ENCODE results near the gene RNF133.
"Not testable (repeated sequence)": the region's sequence is repeated elsewhere in the genome, so short reads cannot be mapped to it uniquely, and the experiment has no call there.

RNF133 gene

DNA sequence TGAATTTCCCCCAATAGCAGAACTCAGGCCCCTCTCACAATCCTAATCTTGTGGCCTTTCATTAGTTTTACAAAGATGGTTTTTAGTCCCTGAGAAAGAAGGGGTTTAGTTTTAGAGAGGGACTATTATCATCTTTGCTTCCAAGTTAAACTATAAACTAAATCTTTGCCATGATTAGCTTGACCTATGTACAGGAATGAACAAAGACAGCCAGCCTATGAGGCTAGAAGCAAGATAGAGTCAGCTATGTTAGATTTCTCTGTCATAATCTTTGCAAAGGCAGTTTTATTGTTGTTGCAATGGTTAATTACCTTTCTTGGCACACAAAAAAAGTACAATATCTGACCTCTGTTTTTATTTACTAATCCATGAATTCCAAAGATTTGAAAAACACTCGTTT is 19.1 kb downstream of the RNF133 start:
- peaks cover 16% of the 10 kb centered on the region; the same call in 1 of the 2 replicates for H3K4me1 ChIP-seq (ENCODE audit: insufficient read depth, low read length)
- no peaks in the 10 kb centered on the region for H3K9me3 ChIP-seq (ENCODE audit: control insufficient read depth, insufficient read depth, low read length)
- H3K9ac ChIP-seq (ENCODE audit: low read depth, low read length) = no peak overlapping the region
- no peaks in the 10 kb centered on the region for H3K36me3 ChIP-seq (ENCODE audit: insufficient read depth, low read length)

DNA sequence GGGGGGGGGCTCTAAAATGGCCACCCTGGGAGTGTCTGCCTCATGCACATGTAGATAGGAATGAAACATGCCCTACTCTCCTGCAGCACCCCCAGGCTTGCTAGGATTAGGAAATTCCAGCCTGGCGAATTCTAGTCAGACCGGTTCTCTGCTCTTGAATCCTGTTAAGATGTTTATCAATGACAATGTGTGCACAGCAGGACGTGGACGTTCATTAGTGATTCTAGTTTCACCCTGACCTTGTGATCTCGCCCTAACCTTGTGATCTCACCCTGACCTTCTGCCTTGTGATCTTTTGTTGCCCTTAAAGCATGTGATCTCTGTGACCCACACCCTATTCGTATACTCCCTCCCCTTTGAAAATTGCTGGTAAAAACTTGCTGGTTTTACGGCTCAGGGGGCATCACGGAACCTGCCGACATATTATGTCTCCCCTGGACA is 19.6 kb downstream of the RNF133 start:
- H3K9ac ChIP-seq (ENCODE audit: low read depth, low read length); H3K36me3 ChIP-seq (ENCODE audit: insufficient read depth, low read length); H3K9me3 ChIP-seq (ENCODE audit: control insufficient read depth, insufficient read depth, low read length): not testable (repeated sequence)

DNA sequence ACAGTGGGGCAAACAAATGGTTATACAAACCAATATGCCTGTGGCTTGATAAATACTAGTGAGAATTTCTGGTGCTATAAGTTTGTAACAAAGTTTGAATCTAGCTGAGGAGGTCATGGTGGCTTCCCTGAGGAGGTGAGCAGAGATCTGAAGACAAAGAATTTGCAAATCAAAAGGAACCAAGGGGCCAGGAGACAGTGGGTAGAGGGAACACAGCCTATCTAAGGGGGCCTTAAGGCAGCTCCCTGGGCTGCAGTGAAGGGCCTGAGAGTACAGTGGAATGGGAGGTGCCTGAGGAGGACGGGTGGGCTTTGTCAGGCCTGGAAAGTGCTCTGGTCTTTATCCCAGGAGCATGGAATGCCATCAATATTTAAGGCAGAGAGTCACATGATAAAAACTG is 21.8 kb downstream of the RNF133 start:
- Histone ChIP-seq H3K36me3 (ENCODE audit: insufficient read depth, low read length) (no peaks in the 10 kb centered on the region), H3K4me1 (ENCODE audit: insufficient read depth, low read length) (peaks cover 16% of the 10 kb centered on the region; the same call in 1 of the 2 replicates), H3K9me3 (ENCODE audit: control insufficient read depth, insufficient read depth, low read length) (no peaks in the 10 kb centered on the region), H3K9ac (ENCODE audit: low read depth, low read length) (no peak overlapping the region)

More for the DNA sequence above, 19.6 kb downstream of the RNF133 start:
- peaks cover 16% of the 10 kb centered on the region; the same call in 1 of the 2 replicates for H3K4me1 ChIP-seq (ENCODE audit: insufficient read depth, low read length)

DNA sequence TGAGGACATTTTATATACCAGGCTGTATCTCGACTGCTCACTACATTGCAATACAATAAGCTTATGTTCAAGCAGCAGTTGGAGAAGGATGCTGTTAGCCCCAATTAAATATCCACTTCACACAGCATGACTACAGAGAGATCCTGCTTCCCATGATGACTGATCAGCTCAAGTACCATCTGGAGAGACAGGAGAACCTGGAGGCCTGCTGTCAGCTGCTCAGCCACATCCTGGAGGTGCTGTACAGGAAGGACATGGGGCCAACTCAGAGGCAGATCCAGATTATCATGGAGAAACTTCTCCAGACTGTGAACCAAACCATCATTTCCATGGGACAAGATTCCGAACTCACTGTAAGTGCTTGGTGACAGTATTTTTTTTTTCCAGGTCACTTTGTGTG is 22.5 kb downstream of the RNF133 start:
- no peaks in the 10 kb centered on the region for H3K9me3 ChIP-seq (ENCODE audit: control insufficient read depth, insufficient read depth, low read length)
- H3K9ac ChIP-seq (ENCODE audit: low read depth, low read length) = no peak overlapping the region
- no peaks in the 10 kb centered on the region for H3K36me3 ChIP-seq (ENCODE audit: insufficient read depth, low read length)
- H3K4me1 ChIP-seq (ENCODE audit: insufficient read depth, low read length) = peaks cover 19% of the 10 kb centered on the region; the same call in 1 of the 2 replicates

DNA sequence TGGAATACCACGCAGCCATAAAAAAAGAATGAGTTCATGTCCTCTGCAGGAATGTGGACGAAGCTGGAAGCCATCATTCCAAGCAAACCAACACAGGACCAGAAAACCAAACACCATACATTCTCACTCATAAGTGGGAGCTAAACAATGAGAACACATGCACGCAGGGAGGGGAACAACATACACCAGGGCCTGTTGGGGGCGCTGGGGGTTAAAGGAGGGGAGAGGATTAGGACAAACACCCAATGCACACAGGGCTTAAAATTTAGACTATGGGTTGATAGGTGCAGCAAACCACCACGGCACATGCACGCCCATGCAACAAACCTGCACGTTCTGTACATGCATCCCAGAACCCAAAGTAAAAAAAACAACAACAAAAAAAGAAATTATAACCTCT is 23.3 kb downstream of the RNF133 start:
- Histone ChIP-seq H3K4me1 (ENCODE audit: insufficient read depth, low read length) (peaks cover 24% of the 10 kb centered on the region; the same call in 1 of the 2 replicates), H3K9me3 (ENCODE audit: control insufficient read depth, insufficient read depth, low read length) (no peaks in the 10 kb centered on the region), H3K36me3 (ENCODE audit: insufficient read depth, low read length) (no peaks in the 10 kb centered on the region), H3K9ac (ENCODE audit: low read depth, low read length) (no peak overlapping the region)

DNA sequence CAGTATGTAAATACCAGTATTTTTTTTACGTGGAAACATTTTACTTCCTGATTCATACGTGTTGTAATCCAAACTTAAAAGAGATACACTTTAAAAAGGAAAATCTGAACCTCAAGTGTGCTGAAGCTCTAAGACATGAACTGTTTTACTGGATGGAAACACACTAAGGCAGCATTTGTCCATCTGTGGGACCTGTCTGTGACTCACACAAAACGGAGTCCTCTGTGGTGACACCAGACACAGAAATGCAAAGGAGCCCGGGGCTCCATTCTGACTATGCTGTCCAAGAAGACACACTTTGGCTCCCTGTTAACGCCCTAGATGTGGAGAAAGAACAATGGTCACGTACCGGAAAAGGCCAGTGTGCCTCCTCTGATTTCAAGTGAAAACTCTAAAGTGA is 23.9 kb downstream of the RNF133 start:
- no peaks in the 10 kb centered on the region for H3K36me3 ChIP-seq (ENCODE audit: insufficient read depth, low read length)

DNA sequence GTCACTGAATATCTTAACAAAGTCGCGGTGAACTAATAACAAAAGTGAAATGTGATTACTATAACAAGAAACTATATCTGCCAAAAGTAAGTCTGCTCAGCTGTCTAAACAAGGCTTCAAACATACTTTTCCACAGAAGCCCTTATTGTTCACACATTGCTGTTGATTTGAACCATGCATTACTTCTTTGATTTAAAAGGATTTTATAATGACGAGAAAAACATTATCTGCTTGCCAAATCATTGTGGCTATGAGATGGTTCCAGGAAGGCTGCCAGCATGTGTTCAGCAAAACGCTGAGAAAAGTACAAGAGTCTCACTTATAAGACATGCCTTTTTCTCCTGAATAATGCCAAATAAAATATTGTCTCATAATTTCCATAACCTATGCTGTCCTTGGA is 24.4 kb downstream of the RNF133 start:
- Histone ChIP-seq H3K9ac (ENCODE audit: low read depth, low read length) (no peak overlapping the region), H3K36me3 (ENCODE audit: insufficient read depth, low read length) (no peaks in the 10 kb centered on the region), H3K4me1 (ENCODE audit: insufficient read depth, low read length) (peaks cover 17% of the 10 kb centered on the region; the same call in 1 of the 2 replicates), H3K9me3 (ENCODE audit: control insufficient read depth, insufficient read depth, low read length) (no peaks in the 10 kb centered on the region)

More for the DNA sequence above, 23.9 kb downstream of the RNF133 start:
- Histone ChIP-seq H3K4me1 (ENCODE audit: insufficient read depth, low read length) (peaks cover 22% of the 10 kb centered on the region; the same call in 1 of the 2 replicates), H3K9me3 (ENCODE audit: control insufficient read depth, insufficient read depth, low read length) (no peaks in the 10 kb centered on the region), H3K9ac (ENCODE audit: low read depth, low read length) (no peak overlapping the region)

DNA sequence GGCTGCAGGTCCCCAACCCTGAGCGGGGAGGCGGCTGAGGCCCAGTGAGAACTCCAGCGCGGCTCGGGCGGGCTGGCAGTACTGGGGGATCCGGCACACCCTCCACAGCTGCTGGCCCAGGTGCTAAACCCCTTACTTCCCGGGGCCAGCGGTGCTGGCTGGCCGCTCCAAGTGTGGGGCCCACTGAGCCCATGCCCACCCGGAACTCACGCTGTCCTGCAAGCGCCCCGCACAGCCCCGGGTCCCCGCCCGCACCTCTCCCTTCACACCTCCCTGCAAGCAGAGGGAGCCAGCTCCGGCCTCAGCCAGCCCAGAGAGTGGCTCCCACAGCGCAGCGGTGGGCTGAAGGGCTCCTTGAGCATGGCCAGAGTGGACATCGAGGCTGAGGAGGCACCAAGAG is 25.0 kb downstream of the RNF133 start:
- no peaks in the 10 kb centered on the region for H3K9me3 ChIP-seq (ENCODE audit: control insufficient read depth, insufficient read depth, low read length)
- H3K9ac ChIP-seq (ENCODE audit: low read depth, low read length) = no peak overlapping the region
- peaks cover 17% of the 10 kb centered on the region; the same call in 1 of the 2 replicates for H3K4me1 ChIP-seq (ENCODE audit: insufficient read depth, low read length)
- H3K36me3 ChIP-seq (ENCODE audit: insufficient read depth, low read length) = no peaks in the 10 kb centered on the region

DNA sequence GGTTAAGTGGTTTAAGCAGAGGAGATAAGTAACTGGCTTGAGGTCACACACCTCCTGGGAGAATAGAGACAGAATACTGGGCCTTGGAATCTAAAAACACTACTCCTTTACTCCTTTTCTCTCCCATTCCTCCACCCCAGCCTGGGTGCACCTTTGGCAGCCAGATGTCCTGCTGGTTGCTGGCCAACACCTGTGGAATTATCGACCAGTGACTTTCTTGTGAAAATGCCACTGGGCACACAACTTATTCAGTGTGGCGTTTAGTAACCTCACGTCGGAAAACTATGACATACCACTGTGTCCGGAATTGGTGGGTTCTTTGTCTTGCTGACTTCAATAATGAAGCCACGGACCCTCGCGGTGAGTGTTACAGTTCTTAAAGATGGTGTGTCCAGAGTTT is 26.4 kb downstream of the RNF133 start:
- H3K9ac ChIP-seq (ENCODE audit: low read depth, low read length) = no peak overlapping the region
- no peaks in the 10 kb centered on the region for H3K9me3 ChIP-seq (ENCODE audit: control insufficient read depth, insufficient read depth, low read length)
- H3K36me3 ChIP-seq (ENCODE audit: insufficient read depth, low read length) = no peaks in the 10 kb centered on the region
- H3K4me1 ChIP-seq (ENCODE audit: insufficient read depth, low read length) = peaks cover 15% of the 10 kb centered on the region; the same call in 1 of the 2 replicates

DNA sequence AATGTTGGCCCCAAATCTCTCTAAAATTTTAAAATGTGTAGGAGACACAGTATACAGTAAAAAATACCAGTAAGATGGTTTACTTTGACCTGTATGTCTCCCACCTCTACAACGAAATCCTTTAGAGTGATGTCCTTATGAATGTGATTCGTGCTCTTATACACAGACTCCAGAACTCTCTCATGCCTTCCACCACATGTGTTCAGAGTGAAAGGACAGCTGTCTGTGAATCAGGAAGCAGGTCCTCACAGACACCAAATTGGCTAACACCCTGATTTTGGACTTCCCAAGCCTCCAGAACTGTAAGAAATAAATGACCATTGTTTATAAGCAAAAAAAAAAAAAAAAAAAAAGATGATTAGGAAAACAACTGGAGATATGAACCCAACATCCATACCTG is 35.2 kb downstream of the RNF133 start:
- Histone ChIP-seq H3K36me3 (ENCODE audit: insufficient read depth, low read length) (no peaks in the 10 kb centered on the region), H3K9ac (ENCODE audit: low read depth, low read length) (no peak overlapping the region), H3K9me3 (ENCODE audit: control insufficient read depth, insufficient read depth, low read length) (no peaks in the 10 kb centered on the region), H3K4me1 (ENCODE audit: insufficient read depth, low read length) (no peaks in the 10 kb centered on the region)

DNA sequence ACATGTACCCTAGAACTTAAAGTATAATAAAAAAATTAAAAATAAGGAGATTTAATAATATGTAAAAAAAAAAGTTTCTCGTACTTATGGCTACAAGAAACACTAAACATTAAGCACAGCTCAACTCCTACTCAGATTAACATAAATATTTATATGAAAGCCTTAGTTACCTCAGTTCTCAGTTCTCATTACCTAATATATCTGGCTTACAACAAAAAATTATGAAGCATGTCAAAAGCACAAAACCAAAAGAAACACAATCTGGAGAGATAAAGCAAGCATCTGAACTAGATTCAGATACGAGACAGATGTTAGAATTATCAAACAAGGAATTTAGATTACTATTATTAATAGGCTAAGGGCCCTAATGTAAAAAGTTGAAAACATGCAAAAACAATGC is 40.1 kb downstream of the RNF133 start:
- Histone ChIP-seq H3K9ac (ENCODE audit: low read depth, low read length) (no peak overlapping the region), H3K9me3 (ENCODE audit: control insufficient read depth, insufficient read depth, low read length) (no peaks in the 10 kb centered on the region), H3K4me1 (ENCODE audit: insufficient read depth, low read length) (no peaks in the 10 kb centered on the region), H3K36me3 (ENCODE audit: insufficient read depth, low read length) (no peaks in the 10 kb centered on the region)

DNA sequence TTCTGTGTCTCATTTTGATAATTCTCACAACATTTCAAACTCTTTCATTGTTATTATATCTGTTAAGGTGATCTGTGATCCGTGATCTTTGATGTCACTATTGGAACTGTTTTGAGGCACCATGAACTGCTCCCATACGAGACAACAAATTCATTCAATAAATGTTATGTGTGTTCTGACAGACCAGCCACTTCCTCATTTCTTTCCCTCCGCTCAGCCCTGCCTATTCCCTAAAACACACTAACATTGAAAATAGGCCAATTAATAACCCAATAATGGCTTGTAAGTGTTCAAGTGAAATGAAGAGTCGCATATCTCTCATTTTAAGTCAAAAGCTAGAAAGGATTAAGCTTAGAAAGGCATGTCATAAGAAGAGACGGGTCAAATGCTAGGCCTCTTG is 45.2 kb downstream of the RNF133 start:
- H3K9me3 ChIP-seq (ENCODE audit: control insufficient read depth, insufficient read depth, low read length) = no peaks in the 10 kb centered on the region
- no peaks in the 10 kb centered on the region for H3K36me3 ChIP-seq (ENCODE audit: insufficient read depth, low read length)
- no peak overlapping the region for H3K9ac ChIP-seq (ENCODE audit: low read depth, low read length)
- no peaks in the 10 kb centered on the region for H3K4me1 ChIP-seq (ENCODE audit: insufficient read depth, low read length)

DNA sequence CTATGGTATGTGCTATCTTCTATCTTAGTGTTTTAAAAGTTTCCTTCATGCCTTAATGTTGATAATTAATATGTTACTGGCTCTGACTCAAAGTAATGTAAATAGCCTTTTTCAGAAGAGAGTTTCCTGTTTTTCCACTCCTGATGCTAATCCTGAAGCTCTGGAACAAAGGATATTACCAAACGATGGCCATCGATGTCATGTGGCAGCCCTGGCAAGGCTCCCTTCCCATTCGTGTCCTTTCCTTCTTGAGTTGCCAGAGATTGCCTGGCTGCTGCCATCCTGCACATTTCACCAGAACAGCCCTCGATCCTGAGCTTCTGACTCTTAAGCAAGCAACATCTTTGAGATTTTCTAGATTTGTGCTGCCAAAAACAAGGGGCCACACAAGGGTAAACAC is 46.0 kb downstream of the RNF133 start:
- no peaks in the 10 kb centered on the region for H3K36me3 ChIP-seq (ENCODE audit: insufficient read depth, low read length)
- H3K9me3 ChIP-seq (ENCODE audit: control insufficient read depth, insufficient read depth, low read length) = no peaks in the 10 kb centered on the region
- H3K4me1 ChIP-seq (ENCODE audit: insufficient read depth, low read length) = no peaks in the 10 kb centered on the region
- no peak overlapping the region for H3K9ac ChIP-seq (ENCODE audit: low read depth, low read length)

DNA sequence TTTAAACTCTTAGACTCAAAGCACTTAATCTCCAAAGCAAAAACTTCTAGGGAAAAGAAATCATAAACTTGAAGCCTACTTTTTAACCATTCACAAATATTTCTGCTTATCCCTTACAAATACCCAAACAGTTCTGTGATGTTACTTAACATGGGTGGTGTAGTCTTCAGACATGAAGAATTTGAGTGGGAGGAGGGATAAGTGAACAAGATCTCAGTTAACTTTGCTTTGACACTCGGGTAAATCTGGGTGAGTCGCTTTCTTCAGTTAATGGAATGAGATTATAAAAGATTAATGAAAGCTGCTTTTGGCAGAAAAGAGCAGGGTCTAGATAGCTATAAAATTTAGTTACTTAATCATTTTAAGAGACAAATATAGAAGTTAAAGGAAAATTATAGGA is 47.5 kb downstream of the RNF133 start:
- Histone ChIP-seq H3K36me3 (ENCODE audit: insufficient read depth, low read length) (no peaks in the 10 kb centered on the region), H3K4me1 (ENCODE audit: insufficient read depth, low read length) (no peaks in the 10 kb centered on the region), H3K9ac (ENCODE audit: low read depth, low read length) (no peak overlapping the region), H3K9me3 (ENCODE audit: control insufficient read depth, insufficient read depth, low read length) (no peaks in the 10 kb centered on the region)
